ENCODE data around the gene MAGEF1.

The MAGEF1 gene

DNA sequence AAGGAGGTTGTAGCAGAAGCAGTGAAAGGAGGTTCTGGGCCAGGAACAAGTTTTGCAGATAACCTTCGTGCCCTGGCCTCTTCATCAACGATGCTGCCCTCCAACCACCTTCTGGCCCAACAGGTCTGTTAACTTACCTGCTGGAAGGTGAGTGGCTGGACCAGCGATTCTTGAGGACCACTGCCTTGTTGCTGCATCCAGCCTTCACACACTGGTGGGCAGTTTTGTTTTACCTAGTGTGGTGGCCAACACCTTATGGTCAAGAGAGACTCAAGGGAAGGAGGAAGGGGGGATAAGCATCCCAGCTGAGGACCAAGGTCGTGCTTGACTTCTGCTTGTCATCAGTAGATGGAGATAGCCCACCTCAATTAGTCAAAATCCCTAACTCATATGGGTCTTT lies 7.8 kb upstream of the MAGEF1 start:
- Histone ChIP-seq H3K4me3 (ENCODE audit: low read length in 2 of 2) (no peak overlapping the region), H3K9me3 (ENCODE audit: control insufficient read depth in 2 of 2, low read length in 2 of 2) (no peaks in the 10 kb centered on the region), H3K27me3 (ENCODE audit: control insufficient read depth in 1 of 2, insufficient read depth in 2 of 2, low read length in 2 of 2) (no peaks in the 10 kb centered on the region), H3K9ac (ENCODE audit: low read length in 2 of 2) (no peak overlapping the region), H3K4me1 (ENCODE audit: control insufficient read depth, insufficient read depth, low read length) (peaks cover 8% of the 10 kb centered on the region), H3K27ac (ENCODE audit: low read length) (no peak overlapping the region), H3K36me3 (ENCODE audit: control insufficient read depth in 2 of 2, insufficient read depth in 2 of 2, low read length in 2 of 2) (no peaks in the 10 kb centered on the region)

DNA sequence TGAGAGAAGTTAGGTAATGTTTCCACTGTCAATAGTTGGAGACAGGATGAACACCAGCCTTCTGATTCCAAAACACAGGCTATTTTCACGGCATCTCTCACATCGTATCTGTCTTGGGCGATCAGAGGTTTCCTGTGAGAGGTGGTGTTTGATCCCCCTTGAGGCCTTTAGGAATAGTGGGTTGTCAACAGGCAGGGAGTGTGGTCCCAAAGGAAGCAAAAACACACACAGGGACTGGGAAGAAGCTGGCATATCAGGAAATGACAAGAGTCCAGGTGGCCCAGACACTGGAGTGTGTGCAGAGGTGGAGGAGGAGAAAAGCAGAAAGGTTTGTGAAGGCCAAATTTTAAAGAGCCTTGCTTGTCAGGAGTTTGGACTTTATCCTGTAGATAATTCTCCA lies 6.6 kb upstream of the MAGEF1 start:
- no peaks in the 10 kb centered on the region for H3K36me3 ChIP-seq (ENCODE audit: control insufficient read depth in 2 of 2, insufficient read depth in 2 of 2, low read length in 2 of 2)
- no peak overlapping the region for H3K9ac ChIP-seq (ENCODE audit: low read length in 2 of 2)
- peaks cover 8% of the 10 kb centered on the region for H3K4me1 ChIP-seq (ENCODE audit: control insufficient read depth, insufficient read depth, low read length)
- no peak overlapping the region for H3K4me3 ChIP-seq (ENCODE audit: low read length in 2 of 2)
- H3K9me3 ChIP-seq (ENCODE audit: control insufficient read depth in 2 of 2, low read length in 2 of 2) = no peaks in the 10 kb centered on the region
- no peak overlapping the region for H3K27ac ChIP-seq (ENCODE audit: low read length)
- no peaks in the 10 kb centered on the region for H3K27me3 ChIP-seq (ENCODE audit: control insufficient read depth in 1 of 2, insufficient read depth in 2 of 2, low read length in 2 of 2)

DNA sequence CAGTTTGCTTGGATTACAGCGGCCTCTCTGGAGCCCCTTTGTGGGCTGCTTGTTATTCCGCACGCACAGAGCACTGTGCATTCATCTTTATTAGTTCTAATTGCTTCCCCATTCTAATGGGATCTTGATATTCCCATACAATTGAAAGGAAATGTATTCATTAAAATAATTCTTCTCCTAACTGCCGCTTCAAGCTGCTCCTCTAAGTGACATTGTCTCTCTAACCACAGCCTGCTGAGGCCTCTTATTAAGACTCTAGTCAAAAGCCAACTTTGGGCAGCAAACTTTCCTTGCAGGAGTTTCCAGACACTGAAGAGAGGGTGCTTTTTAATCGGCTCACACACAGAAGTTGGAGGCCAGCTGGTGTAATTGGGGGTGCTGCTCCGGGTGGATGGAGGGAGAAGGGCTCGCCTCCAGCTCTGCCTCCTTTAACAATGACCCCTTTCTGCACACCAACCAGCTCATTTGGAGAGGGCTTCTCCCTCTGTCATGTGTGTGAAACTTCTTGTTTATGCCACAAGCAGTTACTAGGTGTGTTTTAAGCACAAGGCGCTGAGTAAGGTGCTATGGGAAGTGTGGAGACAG lies 5.6 kb upstream of the MAGEF1 start:
- Histone ChIP-seq H3K4me1 (ENCODE audit: control insufficient read depth, insufficient read depth, low read length) (peaks cover 8% of the 10 kb centered on the region), H3K9ac (ENCODE audit: low read length in 2 of 2) (no peak overlapping the region), H3K36me3 (ENCODE audit: control insufficient read depth in 2 of 2, insufficient read depth in 2 of 2, low read length in 2 of 2) (no peaks in the 10 kb centered on the region), H3K27ac (ENCODE audit: low read length) (no peak overlapping the region), H3K27me3 (ENCODE audit: control insufficient read depth in 1 of 2, insufficient read depth in 2 of 2, low read length in 2 of 2) (no peaks in the 10 kb centered on the region), H3K4me3 (ENCODE audit: low read length in 2 of 2) (no peak overlapping the region), H3K9me3 (ENCODE audit: control insufficient read depth in 2 of 2, low read length in 2 of 2) (no peaks in the 10 kb centered on the region)

DNA sequence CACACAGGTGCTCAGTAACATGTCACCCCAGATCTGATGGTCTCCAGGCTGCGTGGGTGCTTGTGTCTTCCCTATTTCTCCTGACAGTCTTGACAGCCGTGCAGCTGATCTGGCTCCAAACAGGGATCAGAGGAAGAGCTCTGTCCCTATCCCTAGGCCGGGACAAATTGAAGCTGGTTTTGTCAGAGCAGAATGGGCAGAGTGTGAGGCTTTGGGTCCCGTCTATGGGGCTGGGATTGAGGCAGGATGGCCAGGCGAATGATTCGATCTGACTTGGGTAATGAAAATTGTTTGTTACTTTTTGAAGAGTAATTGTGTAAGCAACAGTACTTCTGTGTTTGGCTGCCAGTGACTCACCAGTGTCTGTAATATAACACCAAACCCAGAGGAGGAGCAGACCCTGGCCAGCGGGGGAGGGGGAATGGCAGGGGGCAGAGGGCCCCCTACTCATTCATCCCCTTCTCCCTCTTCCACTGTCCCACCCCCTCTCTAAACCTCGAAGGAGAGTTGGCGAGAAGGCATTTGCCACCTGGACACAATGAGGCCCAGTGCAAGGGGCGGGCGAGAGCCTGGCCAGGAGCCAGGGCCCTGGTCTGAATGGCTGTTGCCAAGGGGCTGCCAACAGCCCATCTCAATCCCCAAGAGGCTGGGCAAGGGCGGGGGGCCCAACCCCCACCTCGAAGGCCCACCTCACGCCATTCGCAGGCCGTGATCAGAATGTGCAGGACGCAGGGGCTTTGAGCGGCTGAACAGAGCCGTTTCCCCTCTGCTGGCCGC lies 4.9 kb upstream of the MAGEF1 start:
- H3K9me3 ChIP-seq (ENCODE audit: control insufficient read depth in 2 of 2, low read length in 2 of 2) = no peaks in the 10 kb centered on the region
- H3K9ac ChIP-seq (ENCODE audit: low read length in 2 of 2) = peak overlapping the region in 1 of 2 donors; percentile 10
- peaks cover 8% of the 10 kb centered on the region for H3K4me1 ChIP-seq (ENCODE audit: control insufficient read depth, insufficient read depth, low read length)
- no peak overlapping the region for H3K4me3 ChIP-seq (ENCODE audit: low read length in 2 of 2)
- no peaks in the 10 kb centered on the region for H3K27me3 ChIP-seq (ENCODE audit: control insufficient read depth in 1 of 2, insufficient read depth in 2 of 2, low read length in 2 of 2)
- peak overlapping the region; percentile 31 for H3K27ac ChIP-seq (ENCODE audit: low read length)
- no peaks in the 10 kb centered on the region for H3K36me3 ChIP-seq (ENCODE audit: control insufficient read depth in 2 of 2, insufficient read depth in 2 of 2, low read length in 2 of 2)

DNA sequence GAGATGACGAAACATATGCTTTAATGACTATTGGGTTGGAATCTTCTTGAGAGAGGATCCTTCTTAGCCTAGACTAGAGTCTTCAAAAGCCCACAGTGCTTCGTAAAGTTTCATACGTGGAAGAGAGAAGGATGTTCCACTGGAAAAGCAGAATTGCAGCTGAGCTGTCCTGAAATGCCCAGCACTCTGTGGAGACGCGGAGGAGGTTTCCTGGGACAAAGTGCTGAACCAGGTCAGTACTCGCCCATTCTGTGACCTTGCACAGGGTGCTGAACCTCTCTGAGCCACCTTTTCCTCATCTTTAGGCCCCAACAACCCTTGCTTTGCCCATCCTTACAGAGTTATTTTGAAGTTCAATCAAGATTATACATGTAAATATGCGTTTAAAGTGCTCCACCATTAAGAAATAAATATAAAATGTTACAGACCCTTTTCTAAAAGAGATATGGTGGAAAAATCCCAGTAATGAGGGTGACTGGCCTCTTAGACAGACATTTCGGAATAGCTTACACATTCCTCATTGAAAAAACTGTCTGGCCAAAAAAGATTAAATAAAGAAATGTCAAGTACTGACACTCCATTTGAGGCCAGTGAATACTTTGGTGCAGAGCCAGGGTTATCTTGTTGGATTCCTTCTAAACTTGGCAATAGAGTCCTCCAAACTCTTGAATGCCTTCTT lies 4.2 kb upstream of the MAGEF1 start:
- peaks cover 12% of the 10 kb centered on the region for H3K4me1 ChIP-seq (ENCODE audit: control insufficient read depth, insufficient read depth, low read length)
- no peaks in the 10 kb centered on the region for H3K36me3 ChIP-seq (ENCODE audit: control insufficient read depth in 2 of 2, insufficient read depth in 2 of 2, low read length in 2 of 2)
- no peak overlapping the region for H3K4me3 ChIP-seq (ENCODE audit: low read length in 2 of 2)
- peak overlapping the region in 1 of 2 donors; percentile 10 for H3K9ac ChIP-seq (ENCODE audit: low read length in 2 of 2)
- H3K27me3 ChIP-seq (ENCODE audit: control insufficient read depth in 1 of 2, insufficient read depth in 2 of 2, low read length in 2 of 2) = no peaks in the 10 kb centered on the region
- no peaks in the 10 kb centered on the region for H3K9me3 ChIP-seq (ENCODE audit: control insufficient read depth in 2 of 2, low read length in 2 of 2)
- no peak overlapping the region for H3K27ac ChIP-seq (ENCODE audit: low read length)

DNA sequence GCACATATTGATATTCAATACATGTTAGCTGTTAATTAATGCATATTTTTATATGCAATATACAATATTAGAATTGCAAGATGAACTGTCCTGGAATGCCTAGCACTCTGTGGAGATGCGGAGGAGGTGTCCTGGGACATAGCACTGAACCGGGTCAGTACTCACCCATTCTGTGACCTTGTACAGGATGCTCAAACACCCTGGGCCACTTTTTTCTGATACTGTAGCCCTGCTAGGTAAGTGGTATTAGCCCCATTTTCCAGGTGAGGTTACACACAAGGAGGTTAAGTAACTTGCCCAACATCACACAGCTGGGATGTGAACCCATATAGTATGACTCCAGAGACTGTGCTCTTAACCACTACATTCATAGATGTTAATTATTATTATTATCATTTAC lies 1.7 kb upstream of the MAGEF1 start:
- Histone ChIP-seq H3K9ac (ENCODE audit: low read length in 2 of 2) (no peak overlapping the region), H3K4me1 (ENCODE audit: control insufficient read depth, insufficient read depth, low read length) (peaks cover 31% of the 10 kb centered on the region), H3K4me3 (ENCODE audit: low read length in 2 of 2) (no peak overlapping the region), H3K27ac (ENCODE audit: low read length) (no peak overlapping the region), H3K27me3 (ENCODE audit: control insufficient read depth in 1 of 2, insufficient read depth in 2 of 2, low read length in 2 of 2) (no peaks in the 10 kb centered on the region), H3K9me3 (ENCODE audit: control insufficient read depth in 2 of 2, low read length in 2 of 2) (no peaks in the 10 kb centered on the region), H3K36me3 (ENCODE audit: control insufficient read depth in 2 of 2, insufficient read depth in 2 of 2, low read length in 2 of 2) (peaks cover 0 to 5% of the 10 kb centered on the region in 2 donors)

DNA sequence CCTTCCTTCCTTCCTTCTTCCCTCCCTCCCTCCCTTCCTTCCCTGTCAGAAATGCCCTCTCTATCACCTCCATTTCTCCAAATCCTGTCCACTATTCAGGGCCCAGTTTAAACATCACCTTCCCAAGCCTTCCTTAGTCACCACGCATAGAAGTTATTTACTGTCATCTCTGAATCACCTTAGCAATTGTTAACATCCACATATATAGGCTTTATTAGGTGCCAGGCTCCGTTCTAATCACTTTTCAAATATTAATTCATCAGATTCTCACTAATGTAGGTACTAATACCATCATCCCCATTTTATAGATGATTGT lies 1.1 kb upstream of the MAGEF1 start:
- Histone ChIP-seq H3K4me3 (ENCODE audit: low read length in 2 of 2) (no peak overlapping the region), H3K9ac (ENCODE audit: low read length in 2 of 2) (no peak overlapping the region), H3K4me1 (ENCODE audit: control insufficient read depth, insufficient read depth, low read length) (peaks cover 31% of the 10 kb centered on the region), H3K36me3 (ENCODE audit: control insufficient read depth in 2 of 2, insufficient read depth in 2 of 2, low read length in 2 of 2) (peaks cover 0 to 8% of the 10 kb centered on the region in 2 donors), H3K9me3 (ENCODE audit: control insufficient read depth in 2 of 2, low read length in 2 of 2) (no peaks in the 10 kb centered on the region), H3K27ac (ENCODE audit: low read length) (no peak overlapping the region), H3K27me3 (ENCODE audit: control insufficient read depth in 1 of 2, insufficient read depth in 2 of 2, low read length in 2 of 2) (no peaks in the 10 kb centered on the region)

DNA sequence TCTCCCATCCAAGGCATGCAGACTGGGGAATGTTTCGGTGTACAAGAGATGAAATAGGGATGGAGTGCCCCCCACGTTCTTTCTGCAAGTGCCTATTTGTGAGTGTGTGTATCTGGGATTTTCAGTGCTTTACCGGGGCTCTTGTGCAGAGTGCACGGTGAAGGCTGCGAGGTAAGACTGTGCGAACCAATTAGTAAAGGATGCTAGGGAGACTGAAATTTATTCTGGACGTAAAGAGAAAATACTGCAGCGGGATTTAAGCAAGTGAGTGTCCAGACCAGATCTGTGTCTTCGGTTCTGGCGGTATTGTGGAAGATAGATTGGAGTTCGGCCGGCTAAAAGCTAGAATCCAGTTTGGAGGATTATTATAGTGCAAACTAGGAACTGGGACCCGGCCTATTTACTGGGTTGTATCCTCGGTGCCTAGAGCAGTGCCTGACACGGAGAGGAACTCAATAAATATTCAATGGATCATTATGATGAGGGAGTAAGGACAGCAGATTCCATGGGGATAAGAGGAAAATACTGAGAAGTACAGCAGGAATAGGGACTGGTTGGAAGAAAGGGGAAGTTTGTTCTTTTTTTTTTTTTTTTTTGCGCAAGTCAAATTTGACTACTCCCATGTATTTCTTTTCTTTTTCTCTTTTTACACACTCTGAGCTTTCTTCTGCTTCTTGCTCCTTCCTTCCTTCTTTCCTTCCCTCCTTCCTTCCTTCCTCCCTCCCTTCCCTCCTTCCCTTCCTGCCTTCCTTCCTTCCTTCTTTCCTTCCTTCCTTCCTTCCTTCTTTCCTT lies 580 bp upstream of the MAGEF1 start:
- Histone ChIP-seq H3K27ac (ENCODE audit: low read length) (peak overlapping the region; percentile 89), H3K9me3 (ENCODE audit: control insufficient read depth in 2 of 2, low read length in 2 of 2) (no peaks in the 10 kb centered on the region), H3K4me1 (ENCODE audit: control insufficient read depth, insufficient read depth, low read length) (peaks cover 31% of the 10 kb centered on the region)

DNA sequence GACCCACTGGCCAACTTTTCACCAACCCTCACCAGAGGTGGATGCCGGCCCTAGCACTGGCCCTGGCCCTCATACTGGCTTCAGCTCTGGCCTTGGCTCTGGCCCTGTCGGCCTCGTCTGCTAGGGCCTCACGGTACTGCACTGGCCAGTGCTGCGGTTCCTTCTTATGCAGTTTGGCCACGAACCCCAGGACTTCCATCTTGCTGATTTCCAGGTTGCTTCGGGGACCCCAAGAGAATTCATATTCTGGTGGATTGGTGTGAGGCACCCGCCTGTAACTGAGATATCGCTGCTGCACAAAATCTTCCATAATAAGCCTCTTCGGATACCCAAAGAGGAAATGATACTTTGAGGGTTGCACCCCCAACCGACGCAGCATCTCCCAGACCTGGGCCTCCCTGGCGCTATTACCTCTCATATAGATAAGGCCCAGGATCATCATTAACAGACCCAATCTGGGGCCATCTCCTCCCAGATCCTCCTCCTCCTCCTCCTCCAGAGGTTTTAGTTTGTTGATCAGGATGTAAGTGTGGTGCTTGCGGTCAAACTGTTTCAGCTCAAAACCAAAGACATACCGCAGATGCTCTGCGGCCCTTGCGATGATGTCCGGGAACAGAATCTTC lies 883 bp downstream of the MAGEF1 start:
- Histone ChIP-seq H3K4me1 (ENCODE audit: control insufficient read depth, insufficient read depth, low read length) (peaks cover 24% of the 10 kb centered on the region), H3K9ac (ENCODE audit: low read length in 2 of 2) (peak overlapping the region; percentile 90 to 94), H3K27ac (ENCODE audit: low read length) (peak overlapping the region; percentile 89), H3K27me3 (ENCODE audit: control insufficient read depth in 1 of 2, insufficient read depth in 2 of 2, low read length in 2 of 2) (no peaks in the 10 kb centered on the region), H3K36me3 (ENCODE audit: control insufficient read depth in 2 of 2, insufficient read depth in 2 of 2, low read length in 2 of 2) (peaks cover 0 to 8% of the 10 kb centered on the region in 2 donors), H3K9me3 (ENCODE audit: control insufficient read depth in 2 of 2, low read length in 2 of 2) (no peaks in the 10 kb centered on the region), H3K4me3 (ENCODE audit: low read length in 2 of 2) (peak overlapping the region; percentile 85 to 86)

More for the DNA sequence above, 580 bp upstream of the MAGEF1 start:
- Histone ChIP-seq H3K4me3 (ENCODE audit: low read length in 2 of 2) (peak overlapping the region; percentile 85 to 86), H3K9ac (ENCODE audit: low read length in 2 of 2) (peak overlapping the region; percentile 55 to 90), H3K36me3 (ENCODE audit: control insufficient read depth in 2 of 2, insufficient read depth in 2 of 2, low read length in 2 of 2) (peaks cover 0 to 8% of the 10 kb centered on the region in 2 donors), H3K27me3 (ENCODE audit: control insufficient read depth in 1 of 2, insufficient read depth in 2 of 2, low read length in 2 of 2) (no peaks in the 10 kb centered on the region)

DNA sequence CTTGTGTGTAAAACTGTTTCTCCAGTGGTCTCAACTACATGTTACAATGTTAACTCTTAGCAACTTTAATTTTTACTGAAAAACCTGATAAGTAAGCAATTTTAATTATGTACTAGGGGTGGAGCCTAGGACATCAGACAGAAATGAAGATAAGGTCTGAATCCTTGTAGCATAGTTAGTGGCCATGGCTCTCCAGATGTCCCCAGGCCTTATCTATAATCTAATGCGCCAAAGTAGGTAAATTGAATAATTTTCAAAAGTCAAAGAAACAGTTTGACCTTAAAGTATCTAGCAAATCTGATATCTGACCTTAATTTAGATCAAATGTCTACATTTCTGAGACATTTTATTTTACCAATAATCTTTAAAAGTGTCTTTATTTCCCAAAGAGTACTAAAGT lies 8.2 kb downstream of the MAGEF1 start:
- H3K9ac ChIP-seq (ENCODE audit: low read length in 2 of 2) = no peak overlapping the region

More for the DNA sequence above, 8.2 kb downstream of the MAGEF1 start:
- no peaks in the 10 kb centered on the region for H3K27me3 ChIP-seq (ENCODE audit: control insufficient read depth in 1 of 2, insufficient read depth in 2 of 2, low read length in 2 of 2)
- no peaks in the 10 kb centered on the region for H3K9me3 ChIP-seq (ENCODE audit: control insufficient read depth in 2 of 2, low read length in 2 of 2)
- no peak overlapping the region for H3K4me3 ChIP-seq (ENCODE audit: low read length in 2 of 2)
- H3K36me3 ChIP-seq (ENCODE audit: control insufficient read depth in 2 of 2, insufficient read depth in 2 of 2, low read length in 2 of 2) = peaks cover 0 to 3% of the 10 kb centered on the region in 2 donors
- H3K4me1 ChIP-seq (ENCODE audit: control insufficient read depth, insufficient read depth, low read length) = no peaks in the 10 kb centered on the region
- no peak overlapping the region for H3K27ac ChIP-seq (ENCODE audit: low read length)
